GM12864 (cell line): ENCODE data around the gene PCARE.
A peak's percentile ranks its signal among the peaks of the same experiment; 100 is the strongest.

Experiments used
- DNase-seq: peaks from one replicate; pipeline ENCODE4 v3.0.0-alpha.2; 2011; ENCODE audit warnings: low read depth
- H3K4me3 ChIP-seq: 2 replicates; pipeline ENCODE4 v1.5.1; 2011; ENCODE audit warnings: mild to moderate bottlenecking, low read depth, low read length, control low read depth
- CTCF ChIP-seq: IDR thresholded peaks from 2 replicates; pipeline ENCODE4 v1.5.1; 2011; ENCODE audit warnings: low read depth, mild to moderate bottlenecking, moderate library complexity, low read length, control low read depth, inconsistent platforms; ENCODE audit errors: missing control alignments

Gene PCARE

GRCh38 chr2:29114946-29115609 is 40.8 kb upstream of the PCARE start, which contains the start of gene CLIP4:
TSS of gene CLIP4 (plus strand) at chr2:29115415. CDS start at chr2:29121389, 5,974 bp downstream.
- no peak for DNase-seq
- H3K4me3 ChIP-seq, result peak within 1 kb of the TSS; percentile 92
- TF ChIP-seq CTCF, result no peak

- DNase-seq, result no peak
- H3K4me3 ChIP-seq, result peak overlapping the region; percentile 92
- no peak for TF ChIP-seq CTCF
These were observed 40.2 kb upstream of the PCARE start for GRCh38 chr2:29114586-29114945.

- TF ChIP-seq CTCF, result no peak
- DNase-seq, result no peak
- H3K4me3 ChIP-seq, result no peak overlapping the region
These were observed 39.6 kb upstream of the PCARE start for GRCh38 chr2:29113891-29114321.

GRCh38 chr2:29113027-29113686 is 38.8 kb upstream of the PCARE start:
- TF ChIP-seq CTCF, result no peak
- no peak for DNase-seq
- no peak overlapping the region for H3K4me3 ChIP-seq

GRCh38 chr2:29112379-29112778 is 38.1 kb upstream of the PCARE start:
- TF ChIP-seq CTCF, result no peak
- DNase-seq, result no peak
- H3K4me3 ChIP-seq, result no peak overlapping the region

GRCh38 chr2:29110916-29111535 is 36.7 kb upstream of the PCARE start:
- no peak for TF ChIP-seq CTCF
- DNase-seq, result peak; percentile 64
- H3K4me3 ChIP-seq, result no peak overlapping the region

GRCh38 chr2:29109246-29109645 is 34.9 kb upstream of the PCARE start:
- no peak for DNase-seq
- H3K4me3 ChIP-seq, result no peak overlapping the region
- TF ChIP-seq CTCF, result no peak
